Measurements from ENCODE around the gene IRF1. TPM values are rescaled to one million over a fixed set of nuclear protein-coding genes. Genes with fewer than 3 reads are reported as not detected.
"Not testable (repeated sequence)": the region's sequence is repeated elsewhere in the genome, so short reads cannot be mapped to it uniquely, and the experiment has no call there.

The IRF1 gene
- total RNA-seq, 4 donors from 2014 or later, result 24.6 to 49.7 (median 32.1) TPM

DNA sequence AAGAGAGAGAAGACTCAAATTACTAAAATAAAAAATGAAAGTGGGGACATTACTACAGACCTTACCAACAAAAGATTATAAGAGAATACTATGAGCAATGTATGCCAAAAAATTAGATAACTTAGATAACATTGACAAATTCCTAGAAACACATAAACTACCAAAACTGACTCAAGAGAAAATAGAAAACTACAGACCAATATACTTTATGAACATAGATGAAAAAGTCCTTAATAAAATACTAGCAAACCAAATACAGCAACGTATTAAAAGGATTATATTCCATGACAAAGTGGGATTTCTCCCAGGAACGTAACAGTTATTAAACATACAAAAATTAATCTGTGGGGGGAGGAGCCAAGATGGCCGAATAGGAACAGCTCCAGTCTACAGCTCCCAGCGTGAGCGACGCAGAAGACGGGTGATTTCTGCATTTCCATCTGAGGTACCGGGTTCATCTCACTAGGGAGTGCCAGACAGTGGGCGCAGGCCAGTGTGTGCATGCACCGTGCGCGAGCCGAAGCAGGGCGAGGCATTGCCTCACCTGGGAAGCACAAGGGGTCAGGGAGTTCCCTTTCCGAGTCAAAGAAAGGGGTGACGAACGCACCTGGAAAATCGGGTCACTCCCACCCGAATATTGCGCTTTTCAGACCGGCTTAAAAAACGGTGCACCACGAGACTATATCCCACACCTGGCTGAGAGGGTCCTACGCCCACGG is 23.2 kb upstream of the IRF1 start:
- H3K4me3 ChIP-seq (replicated peaks in 1 of 3); H3K27ac ChIP-seq; DNase-seq; H3K9me3 ChIP-seq; intact Hi-C loops (cut with DNase I); H3K36me3 ChIP-seq; H3K4me1 ChIP-seq; H3K27me3 ChIP-seq: not testable (repeated sequence)
- 94 to 95% methylated on average over 15 to 19 of the region's 25 CpGs for WGBS, 2 donors

GRCh38 chr5:132510076-132510475 is 19.5 kb upstream of the IRF1 start:
- Histone ChIP-seq H3K27ac (no peak overlapping the region), H3K9me3 (no peaks in the 10 kb centered on the region), H3K27me3 (no peaks in the 10 kb centered on the region), H3K4me1 (peaks cover 0 to 6% of the 10 kb centered on the region in 2 donors), H3K4me3 (replicated peaks in 1 of 3) (no peak overlapping the region), H3K36me3 (no peaks in the 10 kb centered on the region)
- no peak for DNase-seq
- TF ChIP-seq, protein P1, sequence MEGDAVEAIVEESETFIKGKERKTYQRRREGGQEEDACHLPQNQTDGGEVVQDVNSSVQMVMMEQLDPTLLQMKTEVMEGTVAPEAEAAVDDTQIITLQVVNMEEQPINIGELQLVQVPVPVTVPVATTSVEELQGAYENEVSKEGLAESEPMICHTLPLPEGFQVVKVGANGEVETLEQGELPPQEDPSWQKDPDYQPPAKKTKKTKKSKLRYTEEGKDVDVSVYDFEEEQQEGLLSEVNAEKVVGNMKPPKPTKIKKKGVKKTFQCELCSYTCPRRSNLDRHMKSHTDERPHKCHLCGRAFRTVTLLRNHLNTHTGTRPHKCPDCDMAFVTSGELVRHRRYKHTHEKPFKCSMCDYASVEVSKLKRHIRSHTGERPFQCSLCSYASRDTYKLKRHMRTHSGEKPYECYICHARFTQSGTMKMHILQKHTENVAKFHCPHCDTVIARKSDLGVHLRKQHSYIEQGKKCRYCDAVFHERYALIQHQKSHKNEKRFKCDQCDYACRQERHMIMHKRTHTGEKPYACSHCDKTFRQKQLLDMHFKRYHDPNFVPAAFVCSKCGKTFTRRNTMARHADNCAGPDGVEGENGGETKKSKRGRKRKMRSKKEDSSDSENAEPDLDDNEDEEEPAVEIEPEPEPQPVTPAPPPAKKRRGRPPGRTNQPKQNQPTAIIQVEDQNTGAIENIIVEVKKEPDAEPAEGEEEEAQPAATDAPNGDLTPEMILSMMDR (IDR thresholded peaks at IDR 0.05), result no peak
- no peak for TF ChIP-seq POLR2A (IDR thresholded peaks at IDR 0.05)
- intact Hi-C loops (cut with DNase I), result no loop called here

DNA sequence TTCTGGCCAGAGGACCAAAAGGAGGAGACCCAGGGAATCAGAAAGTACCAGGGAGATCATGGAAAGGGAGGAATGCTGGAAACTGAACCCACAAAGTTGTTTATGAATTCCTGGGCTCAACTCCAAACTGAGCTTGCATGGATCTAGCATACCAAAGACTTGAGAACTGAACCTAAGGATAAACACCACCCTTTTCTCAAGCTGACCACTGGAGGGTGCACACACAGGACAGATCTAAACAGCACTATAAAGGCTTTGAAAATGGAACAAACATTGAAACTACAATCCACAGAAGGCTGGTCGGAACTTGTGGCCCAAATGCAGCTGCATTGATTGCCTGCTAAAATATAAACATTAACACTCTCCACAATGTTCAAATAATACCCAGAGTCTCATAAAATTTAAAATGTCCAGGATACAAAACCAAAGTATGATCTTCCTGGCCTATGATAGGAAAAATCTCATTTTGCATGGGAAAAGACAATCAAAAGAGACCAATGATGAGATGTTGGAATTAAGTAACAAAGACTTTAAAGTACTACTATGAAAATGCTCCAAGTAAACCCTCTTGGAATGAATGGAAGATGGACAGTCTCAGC is 15.6 kb upstream of the IRF1 start:
- Histone ChIP-seq H3K4me1 (peaks cover 0 to 11% of the 10 kb centered on the region in 2 donors), H3K4me3 (replicated peaks in 1 of 3) (no peak overlapping the region), H3K27ac (no peak overlapping the region), H3K9me3 (no peaks in the 10 kb centered on the region), H3K27me3 (no peaks in the 10 kb centered on the region), H3K36me3 (no peaks in the 10 kb centered on the region)
- DNase-seq, result peak; percentile 22 to 27
- WGBS, 2 donors, result 39 to 46% methylated on average over 1 of the region's 1 CpG
- TF ChIP-seq POLR2A (IDR thresholded peaks at IDR 0.05), result no peak
- TF ChIP-seq, protein P1 (IDR thresholded peaks at IDR 0.05), result peak in 4 of 6 experiments; percentile 24 to 51 (median 38)
- intact Hi-C loops (cut with DNase I), result loop anchor here (10.0 kb wide), 1 partner anchor 271 kb away; no protein-coding TSS in a partner anchor

DNA sequence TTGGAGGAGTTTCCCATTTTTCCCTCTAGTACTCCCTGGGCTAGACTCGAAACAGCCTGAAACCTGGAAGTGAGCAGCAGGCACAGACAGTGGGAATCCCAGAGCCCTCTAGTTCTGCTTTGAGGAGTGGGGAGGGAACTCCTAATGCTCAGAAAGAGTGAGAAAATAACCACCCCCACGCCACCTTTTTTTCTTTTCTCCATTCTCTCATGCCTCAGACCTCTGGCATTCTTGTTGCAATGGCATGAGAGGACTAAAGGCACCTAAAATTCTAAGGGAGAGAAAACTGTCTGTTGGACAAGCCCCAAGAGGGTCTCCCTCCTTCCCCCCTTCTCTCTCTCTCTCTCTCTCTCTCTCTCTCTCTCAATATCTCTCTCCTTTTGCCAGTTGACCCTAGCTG is 15.1 kb upstream of the IRF1 start:
- no peaks in the 10 kb centered on the region for H3K9me3 ChIP-seq
- DNase-seq, result no peak
- intact Hi-C loops (cut with DNase I), result loop anchor here (10.0 kb wide), 1 partner anchor 271 kb away; no protein-coding TSS in a partner anchor
- 87 to 90% methylated on average over 2 of the region's 2 CpGs for WGBS, 2 donors
- TF ChIP-seq POLR2A (IDR thresholded peaks at IDR 0.05), result no peak
- no peaks in the 10 kb centered on the region for H3K27me3 ChIP-seq
- H3K4me3 ChIP-seq (replicated peaks in 1 of 3), result no peak overlapping the region
- no peaks in the 10 kb centered on the region for H3K36me3 ChIP-seq
- H3K27ac ChIP-seq, result no peak overlapping the region
- peaks cover 0 to 16% of the 10 kb centered on the region in 2 donors for H3K4me1 ChIP-seq

DNA sequence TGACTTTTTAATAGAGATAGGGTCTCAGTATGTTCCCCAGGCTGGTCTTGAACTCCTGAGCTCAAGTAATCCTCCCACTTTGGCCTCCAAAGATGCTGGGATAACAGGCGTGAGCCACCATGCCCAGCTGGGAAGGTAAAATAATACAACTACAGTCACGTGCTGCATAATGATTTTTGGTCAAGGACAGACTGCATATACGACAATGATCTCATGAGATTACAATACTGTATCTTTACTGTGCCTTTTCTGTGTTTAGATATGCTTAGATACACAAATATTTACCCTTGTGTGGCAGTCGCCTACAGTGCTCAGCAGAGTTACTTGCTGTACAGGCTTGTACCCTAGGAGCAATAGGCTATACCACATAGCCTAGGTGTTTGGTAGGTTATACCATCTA is 14.2 kb upstream of the IRF1 start:
- no peaks in the 10 kb centered on the region for H3K36me3 ChIP-seq
- DNase-seq, result no peak
- H3K27ac ChIP-seq, result no peak overlapping the region
- H3K4me1 ChIP-seq, result peaks cover 0 to 17% of the 10 kb centered on the region in 2 donors
- H3K4me3 ChIP-seq (replicated peaks in 1 of 3), result no peak overlapping the region
- TF ChIP-seq, protein P1 (IDR thresholded peaks at IDR 0.05), result no peak
- no peak for TF ChIP-seq POLR2A (IDR thresholded peaks at IDR 0.05)
- WGBS, 2 donors, result 91 to 92% methylated on average over 4 of the region's 4 CpGs
- H3K27me3 ChIP-seq, result no peaks in the 10 kb centered on the region
- no peaks in the 10 kb centered on the region for H3K9me3 ChIP-seq
- intact Hi-C loops (cut with DNase I), result loop anchor here (5.0 to 10.0 kb wide), 2 partner anchors 232 to 270 kb away; no protein-coding TSS in a partner anchor

- WGBS, 2 donors, result 80 to 89% methylated on average over 4 of the region's 4 CpGs
- no peak overlapping the region for H3K4me3 ChIP-seq (replicated peaks in 1 of 3)
- peaks cover 0 to 17% of the 10 kb centered on the region in 2 donors for H3K4me1 ChIP-seq
- DNase-seq, result no peak
- TF ChIP-seq, protein P1 (IDR thresholded peaks at IDR 0.05), result no peak
- TF ChIP-seq POLR2A (IDR thresholded peaks at IDR 0.05), result no peak
- no peak overlapping the region for H3K27ac ChIP-seq
- no peaks in the 10 kb centered on the region for H3K36me3 ChIP-seq
- H3K9me3 ChIP-seq, result no peaks in the 10 kb centered on the region
- no peaks in the 10 kb centered on the region for H3K27me3 ChIP-seq
- intact Hi-C loops (cut with DNase I), result loop anchor here (5.0 to 10.0 kb wide), 2 partner anchors 231 to 268 kb away; no protein-coding TSS in a partner anchor
Observed at GRCh38 chr5:132503244-132503643, 12.7 kb upstream of the IRF1 start.

All from thyroid gland (tissue), 4 donors.